ENCODE data around the gene HERC2. TPM values are rescaled to one million over a fixed set of nuclear protein-coding genes. Genes with fewer than 3 reads are reported as not detected.

Gene HERC2
- total RNA-seq, 2 donors from 2014 or later: 105 to 112 TPM

DNA sequence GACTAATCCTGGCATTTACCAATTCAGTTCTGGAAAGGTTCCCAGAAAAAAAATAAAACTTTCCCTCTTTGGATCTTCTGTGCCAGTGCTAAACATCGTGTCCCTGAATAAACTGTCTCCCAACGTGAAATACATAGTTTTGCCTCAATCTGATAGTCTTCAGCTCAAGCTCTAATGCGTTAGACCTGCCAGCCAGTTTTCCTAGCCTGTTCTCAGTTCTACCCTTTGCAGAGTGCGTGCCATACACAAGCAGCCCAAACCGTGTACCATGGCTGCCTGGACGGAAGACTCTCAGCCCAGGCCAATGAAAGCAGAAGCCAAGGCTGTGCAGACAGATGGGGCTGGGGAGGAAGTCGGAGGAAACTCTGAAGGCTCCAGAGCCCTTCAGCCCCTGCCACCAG is 211.5 kb downstream of the HERC2 start:
- TF ChIP-seq, protein P1, sequence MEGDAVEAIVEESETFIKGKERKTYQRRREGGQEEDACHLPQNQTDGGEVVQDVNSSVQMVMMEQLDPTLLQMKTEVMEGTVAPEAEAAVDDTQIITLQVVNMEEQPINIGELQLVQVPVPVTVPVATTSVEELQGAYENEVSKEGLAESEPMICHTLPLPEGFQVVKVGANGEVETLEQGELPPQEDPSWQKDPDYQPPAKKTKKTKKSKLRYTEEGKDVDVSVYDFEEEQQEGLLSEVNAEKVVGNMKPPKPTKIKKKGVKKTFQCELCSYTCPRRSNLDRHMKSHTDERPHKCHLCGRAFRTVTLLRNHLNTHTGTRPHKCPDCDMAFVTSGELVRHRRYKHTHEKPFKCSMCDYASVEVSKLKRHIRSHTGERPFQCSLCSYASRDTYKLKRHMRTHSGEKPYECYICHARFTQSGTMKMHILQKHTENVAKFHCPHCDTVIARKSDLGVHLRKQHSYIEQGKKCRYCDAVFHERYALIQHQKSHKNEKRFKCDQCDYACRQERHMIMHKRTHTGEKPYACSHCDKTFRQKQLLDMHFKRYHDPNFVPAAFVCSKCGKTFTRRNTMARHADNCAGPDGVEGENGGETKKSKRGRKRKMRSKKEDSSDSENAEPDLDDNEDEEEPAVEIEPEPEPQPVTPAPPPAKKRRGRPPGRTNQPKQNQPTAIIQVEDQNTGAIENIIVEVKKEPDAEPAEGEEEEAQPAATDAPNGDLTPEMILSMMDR (conservative IDR thresholded peaks at IDR 0.05): no peak
- no peak overlapping the region for H3K27ac ChIP-seq (ENCODE audit: low read depth, low read length)
- H3K4me1 ChIP-seq (ENCODE audit: control insufficient read depth, insufficient read depth, low read length): no peaks in the 10 kb centered on the region
- peaks cover 2% of the 10 kb centered on the region for H3K4me1 Mint-ChIP-seq
- no peak overlapping the region for H3K4me3 ChIP-seq (ENCODE audit: low read length)
- no peak overlapping the region for H3K4me3 Mint-ChIP-seq
- H3K36me3 ChIP-seq (ENCODE audit: control insufficient read depth, insufficient read depth, low read length): peaks cover 54% of the 10 kb centered on the region
- peaks cover 40% of the 10 kb centered on the region for H3K36me3 Mint-ChIP-seq (ENCODE audit: low read depth)
- 92 to 93% methylated on average over 4 to 7 of the region's 7 CpGs for WGBS, 2 experiments (ENCODE audit: insufficient coverage in 1 of 2, insufficient read length in 1 of 2)
- peaks cover 27% of the 10 kb centered on the region for H3K27me3 ChIP-seq (ENCODE audit: control insufficient read depth, insufficient read depth, low read length, poor library complexity, severe bottlenecking)
- H3K27me3 Mint-ChIP-seq (ENCODE audit: insufficient read depth): peaks cover 21% of the 10 kb centered on the region
- peak; percentile 38 for DNase-seq
- H3K9me3 Mint-ChIP-seq: no peaks in the 10 kb centered on the region
- H3K27ac Mint-ChIP-seq: no peak overlapping the region
- H3K9ac ChIP-seq (ENCODE audit: extremely low read depth, low read length, poor library complexity, severe bottlenecking): no peak overlapping the region
- no peaks in the 10 kb centered on the region for H3K9me3 ChIP-seq (ENCODE audit: control insufficient read depth, low read length)

DNA sequence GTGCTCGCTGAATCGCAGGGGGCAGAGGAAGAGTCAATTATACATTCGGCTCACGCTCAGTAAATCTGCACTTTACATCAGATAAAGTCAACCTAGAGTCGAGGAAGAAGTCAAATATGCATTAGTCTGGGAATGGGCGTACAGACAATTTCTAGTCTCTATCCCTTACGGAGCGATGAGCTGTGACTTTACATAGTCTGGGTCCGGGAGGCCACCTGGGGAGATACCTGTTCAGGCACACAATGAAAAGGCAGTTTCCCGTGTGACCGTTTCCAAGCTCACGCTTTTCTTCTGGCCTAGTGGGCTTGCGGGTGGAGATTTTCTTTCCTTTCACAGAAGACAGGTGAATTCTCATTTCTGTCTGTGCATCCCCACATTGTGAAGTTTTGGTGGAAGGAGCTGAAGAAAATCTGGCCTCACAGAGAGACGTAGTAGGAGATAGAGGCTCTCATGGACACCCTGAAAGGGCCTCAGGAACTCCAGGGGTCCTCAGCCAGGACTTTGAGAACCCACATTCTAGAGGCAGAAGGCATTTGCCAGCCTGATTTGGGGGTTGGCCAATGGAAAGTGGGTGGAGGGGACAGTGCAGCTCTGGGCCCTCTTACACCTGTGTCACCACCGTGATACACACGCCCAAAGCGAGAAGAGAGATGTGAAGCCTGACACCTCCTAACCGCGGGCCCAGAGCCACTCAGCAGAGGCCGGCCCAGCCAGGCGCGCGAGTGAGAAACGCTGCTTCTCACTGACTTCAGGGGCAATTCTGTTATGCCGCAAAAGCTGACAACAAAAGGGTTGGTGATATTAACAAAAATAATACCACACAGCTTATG is 212.1 kb downstream of the HERC2 start:
- TF ChIP-seq, protein P1 (conservative IDR thresholded peaks at IDR 0.05): no peak
- Mint-ChIP-seq H3K36me3 (ENCODE audit: low read depth) (peaks cover 35% of the 10 kb centered on the region), H3K9me3 (no peaks in the 10 kb centered on the region), H3K4me1 (peaks cover 2% of the 10 kb centered on the region), H3K4me3 (no peak overlapping the region), H3K27ac (no peak overlapping the region), H3K27me3 (ENCODE audit: insufficient read depth) (peaks cover 22% of the 10 kb centered on the region)
- Histone ChIP-seq H3K27ac (ENCODE audit: low read depth, low read length) (no peak overlapping the region), H3K9me3 (ENCODE audit: control insufficient read depth, low read length) (no peaks in the 10 kb centered on the region), H3K36me3 (ENCODE audit: control insufficient read depth, insufficient read depth, low read length) (peaks cover 51% of the 10 kb centered on the region), H3K27me3 (ENCODE audit: control insufficient read depth, insufficient read depth, low read length, poor library complexity, severe bottlenecking) (peaks cover 34% of the 10 kb centered on the region), H3K4me1 (ENCODE audit: control insufficient read depth, insufficient read depth, low read length) (no peaks in the 10 kb centered on the region), H3K4me3 (ENCODE audit: low read length) (no peak overlapping the region), H3K9ac (ENCODE audit: extremely low read depth, low read length, poor library complexity, severe bottlenecking) (no peak overlapping the region)
- DNase-seq: peak; percentile 47
- 93 to 95% methylated on average over 13 to 25 of the region's 25 CpGs for WGBS, 2 experiments (ENCODE audit: insufficient coverage in 1 of 2, insufficient read length in 1 of 2)

DNA sequence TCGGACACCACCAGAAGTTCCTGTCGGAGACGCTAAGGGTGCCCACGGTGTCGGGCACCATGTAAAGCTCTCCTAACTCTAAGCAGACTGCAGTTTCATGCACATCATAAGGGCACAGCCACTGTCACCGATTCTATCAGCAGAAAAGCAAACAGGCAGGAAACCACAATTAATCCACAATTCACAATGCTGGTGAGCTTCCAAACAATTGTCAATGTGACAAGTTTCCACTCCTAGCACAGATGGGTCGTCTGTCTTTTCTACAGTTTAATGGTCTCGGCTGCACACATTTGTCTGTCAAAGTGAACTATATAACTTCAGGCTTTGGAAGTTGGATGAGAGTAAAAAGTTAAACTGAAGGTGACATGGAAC is 214.1 kb downstream of the HERC2 start:
- peaks cover 47% of the 10 kb centered on the region for H3K27me3 ChIP-seq (ENCODE audit: control insufficient read depth, insufficient read depth, low read length, poor library complexity, severe bottlenecking)
- WGBS, 2 experiments (ENCODE audit: insufficient coverage in 1 of 2, insufficient read length in 1 of 2): 71 to 77% methylated on average over 8 of the region's 8 CpGs
- no peak overlapping the region for H3K27ac ChIP-seq (ENCODE audit: low read depth, low read length)
- peaks cover 31% of the 10 kb centered on the region for H3K36me3 ChIP-seq (ENCODE audit: control insufficient read depth, insufficient read depth, low read length)
- Mint-ChIP-seq H3K27ac (no peak overlapping the region), H3K4me1 (peaks cover 2% of the 10 kb centered on the region), H3K27me3 (ENCODE audit: insufficient read depth) (peaks cover 41% of the 10 kb centered on the region), H3K9me3 (no peaks in the 10 kb centered on the region), H3K4me3 (peak overlapping the region; percentile 66), H3K36me3 (ENCODE audit: low read depth) (peaks cover 19% of the 10 kb centered on the region)
- H3K9ac ChIP-seq (ENCODE audit: extremely low read depth, low read length, poor library complexity, severe bottlenecking): no peak overlapping the region
- TF ChIP-seq, protein P1 (conservative IDR thresholded peaks at IDR 0.05): no peak
- H3K4me3 ChIP-seq (ENCODE audit: low read length): peak overlapping the region; percentile 79
- H3K9me3 ChIP-seq (ENCODE audit: control insufficient read depth, low read length): no peaks in the 10 kb centered on the region
- no peak for DNase-seq
- no peaks in the 10 kb centered on the region for H3K4me1 ChIP-seq (ENCODE audit: control insufficient read depth, insufficient read depth, low read length)
